Measurements from ENCODE around the gene ACTA1.
"Not testable (repeated sequence)": the region's sequence is repeated elsewhere in the genome, so short reads cannot be mapped to it uniquely, and the experiment has no call there.

The ACTA1 gene

GRCh38 chr1:229409616-229410369 lies 24.1 kb downstream of the ACTA1 start:
- DNase-seq (ENCODE audit: low spot score): no peak

GRCh38 chr1:229408458-229409037 lies 25.3 kb downstream of the ACTA1 start:
- peak; percentile 66 for DNase-seq (ENCODE audit: low spot score)

GRCh38 chr1:229407206-229408026 lies 26.5 kb downstream of the ACTA1 start:
- DNase-seq (ENCODE audit: low spot score): no peak

GRCh38 chr1:229406798-229407197 lies 27.1 kb downstream of the ACTA1 start:
- no peak for DNase-seq (ENCODE audit: low spot score)

GRCh38 chr1:229403573-229403972 lies 30.3 kb downstream of the ACTA1 start:
- DNase-seq (ENCODE audit: low spot score): no peak

- DNase-seq (ENCODE audit: low spot score): no peak
Observed at GRCh38 chr1:229402993-229403392, 30.9 kb downstream of the ACTA1 start.

GRCh38 chr1:229402329-229402728 lies 31.6 kb downstream of the ACTA1 start:
- not testable (repeated sequence) for DNase-seq (ENCODE audit: low spot score)

GRCh38 chr1:229397762-229398161 lies 36.1 kb downstream of the ACTA1 start:
- no peak for DNase-seq (ENCODE audit: low spot score)

GRCh38 chr1:229396585-229397206 lies 37.2 kb downstream of the ACTA1 start:
- DNase-seq (ENCODE audit: low spot score): no peak

GRCh38 chr1:229394517-229394916 lies 39.4 kb downstream of the ACTA1 start:
- DNase-seq (ENCODE audit: low spot score): not testable (repeated sequence)

GRCh38 chr1:229392936-229393335 lies 41.0 kb downstream of the ACTA1 start:
- no peak for DNase-seq (ENCODE audit: low spot score)

GRCh38 chr1:229390130-229390529 lies 43.8 kb downstream of the ACTA1 start:
- no peak for DNase-seq (ENCODE audit: low spot score)

GRCh38 chr1:229388897-229389580 lies 44.9 kb downstream of the ACTA1 start:
- DNase-seq (ENCODE audit: low spot score): no peak

- DNase-seq (ENCODE audit: low spot score): no peak
Observed at GRCh38 chr1:229385853-229386456, 47.9 kb downstream of the ACTA1 start.

- DNase-seq (ENCODE audit: low spot score): no peak
Observed at GRCh38 chr1:229384822-229385221, 49.1 kb downstream of the ACTA1 start.

GRCh38 chr1:229383961-229384360 lies 49.9 kb downstream of the ACTA1 start:
- DNase-seq (ENCODE audit: low spot score): no peak

- DNase-seq (ENCODE audit: low spot score): no peak
Observed at GRCh38 chr1:229383188-229383587, 50.7 kb downstream of the ACTA1 start.

All from SK-N-DZ (cell line).